Measurements from ENCODE around the gene PAIP2.
"Not testable (repeated sequence)": the region's sequence is repeated elsewhere in the genome, so short reads cannot be mapped to it uniquely, and the experiment has no call there.

- not testable (repeated sequence) for TF ChIP-seq EP300, CTCF, POLR2A (IDR thresholded peaks at IDR 0.05)
These were observed 6.2 kb downstream of the PAIP2 start for GRCh38 chr5:139347863-139348262.

All from ovary (tissue), 3 donors.